Spleen (tissue), 11 donors: ENCODE measurements around the gene PEA15. TPM values are rescaled to one million over a fixed set of nuclear protein-coding genes. Genes with fewer than 3 reads are reported as not detected.

Source experiments
- DNase-seq: peaks from one replicate; pipeline ENCODE4 v3.0.0-alpha.2; 2020
- H3K27ac ChIP-seq, 8 donors: fragments of 200-600 bp; sonication (generic) in 7 of 8; 1 replicate in 4 of 8; 2 replicates in 4 of 8; pipeline versions ENCODE4 v1.5.0 to v1.8.0; 2016 to 2021; ENCODE audit warnings: inconsistent platforms in 4 of 8, mild to moderate bottlenecking in 4 of 8, moderate library complexity in 1 of 8
- H3K27me3 ChIP-seq, 7 donors: fragments of 200-600 bp; sonication (generic) in 6 of 7; replicated peaks in 1 of 7; 1 replicate in 4 of 7; 2 replicates in 3 of 7; pipeline versions ENCODE4 v1.5.0 to v1.8.0; 2016 to 2021; ENCODE audit warnings: inconsistent platforms in 3 of 7, mild to moderate bottlenecking in 1 of 7
- H3K36me3 ChIP-seq, 6 donors: fragments of 200-600 bp; sonication (generic) in 5 of 6; 1 replicate in 4 of 6; 2 replicates in 2 of 6; pipeline versions ENCODE4 v1.5.0 to v1.8.0; 2016 to 2021; ENCODE audit warnings: inconsistent platforms in 2 of 6
- H3K4me1 ChIP-seq, 6 donors: fragments of 200-600 bp; sonication (generic) in 5 of 6; 1 replicate in 3 of 6; 2 replicates in 3 of 6; pipeline versions ENCODE4 v1.5.0 to v1.8.0; 2016 to 2021; ENCODE audit warnings: inconsistent platforms in 3 of 6
- H3K4me3 ChIP-seq, 8 donors: fragments of 200-600 bp; sonication (generic) in 7 of 8; 1 replicate in 4 of 8; 2 replicates in 4 of 8; pipeline versions ENCODE4 v1.5.0 to v1.8.0; 2016 to 2021; ENCODE audit warnings: inconsistent platforms in 4 of 8, mild to moderate bottlenecking in 4 of 8, moderate library complexity in 2 of 8
- H3K9me3 ChIP-seq, 8 donors: fragments of 200-600 bp; sonication (generic) in 7 of 8; 1 replicate in 4 of 8; 2 replicates in 4 of 8; pipeline versions ENCODE4 v1.5.0 to v1.8.0; 2016 to 2021; ENCODE audit warnings: inconsistent platforms in 4 of 8
- CTCF ChIP-seq, 11 experiments: fragments of 200-600 bp in 7 of 11; fragments of 450-650 bp in 4 of 11; sonication (generic) in 4 of 11; IDR thresholded peaks in 8 of 11; conservative IDR thresholded peaks in 3 of 11; 1 replicate in 7 of 11; 2 replicates in 4 of 11; pipeline versions ENCODE4 v1.4.0 to v1.8.0; 2016 to 2021; ENCODE audit warnings: antibody characterized with exemption in 11 of 11, inconsistent platforms in 4 of 11, mild to moderate bottlenecking in 1 of 11
- POLR2A ChIP-seq, 3 donors: fragments of 450-650 bp; IDR thresholded peaks; one replicate each; pipeline ENCODE4 v1.5.1; 2017; ENCODE audit warnings: antibody characterized with exemption in 3 of 3, mild to moderate bottlenecking in 1 of 3
- POLR2AphosphoS5 ChIP-seq, 3 donors: sonication (generic); formaldehyde crosslinking; IDR thresholded peaks; one replicate each; pipeline ENCODE4 v1.5.1; 2017; ENCODE audit warnings: antibody characterized with exemption in 3 of 3
- WGBS, 5 donors: extraction: QIAGEN DNeasy Blood & Tissue Kit in 3 of 5; methylation state at CpG; one replicate each; pipeline versions ENCODE4 v1.1.5 to v1.1.7; 2013 to 2018; 5-methylcytosine and 5-hydroxymethylcytosine counted together
- intact Hi-C: fragments of 100-400 bp; cut with DNase I; formaldehyde crosslinking; loops from one replicate; pipeline ENCODE4 v1.15.0; 2023; ENCODE audit warnings: low total_unique reads
- polyA plus RNA-seq, 3 donors: library from polyadenylated mRNA; stranded (reverse); fragments of 200-250 nt; gene quantifications; one replicate each; pipeline ENCODE4 v1.2.1, GENCODE V29; 2013
- total RNA-seq, 7 donors: library from RNA; depleted of rRNA in 3 of 7; stranded (reverse); fragments of >200 nt in 3 of 7; fragmentation: NEBNext Ultra II Directional in 4 of 7; extraction: Animal tissue kit (Norgen Biotek cat#: 25700) in 4 of 7; gene quantifications; one replicate each; pipeline versions ENCODE4 v1.1.0 to v1.2.1, GENCODE V29; 2016 to 2021
- donor health status: healthy with polysubstance abuse.
- donor health status: DM: no; HTN: no; CAD: no; lungs with moderate emphysema.
- donor health status: DM: no; HTN: no; CAD: no.
- donor health status: Bipolar disorder and iron deficiency.
- donor health status: healthy.
- donor health status: DM: no; HTN: no; CAD: no.
- donor health status: DM: yes; HTN: yes; CAD: no.

PEA15 gene
- total and polyA plus RNA-seq, 10 donors = 73.4 to 167 (median 106) TPM

GRCh38 chr1:160163615-160164014 lies 41.6 kb upstream of the PEA15 start:
- intact Hi-C loops = no loop called here
- no peak for DNase-seq
- H3K4me1 ChIP-seq = peaks cover 0 to 16% (median 0%) of the 10 kb centered on the region in 6 donors
- H3K27ac ChIP-seq = peak overlapping the region in 2 of 8 donors; percentile 26 to 32
- 91 to 97% (median 95%) methylated on average over 1 of the region's 1 CpG for WGBS, 5 donors
- H3K9me3 ChIP-seq = no peaks in the 10 kb centered on the region
- no peaks in the 10 kb centered on the region for H3K36me3 ChIP-seq
- H3K27me3 ChIP-seq = no peaks in the 10 kb centered on the region
- no peak overlapping the region for H3K4me3 ChIP-seq
- TF ChIP-seq CTCF (IDR thresholded peaks at IDR 0.05 in 8 of 11, conservative IDR thresholded peaks at IDR 0.05 in 3 of 11) = no peak
- TF ChIP-seq POLR2AphosphoS5 (IDR thresholded peaks at IDR 0.05) = no peak
- TF ChIP-seq POLR2A (IDR thresholded peaks at IDR 0.05) = no peak

- Histone ChIP-seq H3K27me3 (no peaks in the 10 kb centered on the region), H3K27ac (no peak overlapping the region), H3K36me3 (no peaks in the 10 kb centered on the region), H3K9me3 (no peaks in the 10 kb centered on the region), H3K4me3 (no peak overlapping the region), H3K4me1 (peaks cover 0 to 21% (median 2%) of the 10 kb centered on the region in 6 donors)
- DNase-seq = no peak
- intact Hi-C loops = no loop called here
- no peak for TF ChIP-seq CTCF (IDR thresholded peaks at IDR 0.05 in 8 of 11, conservative IDR thresholded peaks at IDR 0.05 in 3 of 11)
- no peak for TF ChIP-seq POLR2AphosphoS5 (IDR thresholded peaks at IDR 0.05)
- no peak for TF ChIP-seq POLR2A (IDR thresholded peaks at IDR 0.05)
- 84 to 91% (median 88%) methylated on average over 10 of the region's 10 CpGs for WGBS, 5 donors
These were observed 41.1 kb upstream of the PEA15 start for GRCh38 chr1:160164121-160164520.

- H3K27me3 ChIP-seq = no peaks in the 10 kb centered on the region
- no peak overlapping the region for H3K27ac ChIP-seq
- no peak overlapping the region for H3K4me3 ChIP-seq
- intact Hi-C loops = no loop called here
- WGBS, 5 donors = 53 to 72% (median 70%) methylated on average over 12 of the region's 12 CpGs
- no peaks in the 10 kb centered on the region for H3K36me3 ChIP-seq
- no peaks in the 10 kb centered on the region for H3K9me3 ChIP-seq
- TF ChIP-seq POLR2A (IDR thresholded peaks at IDR 0.05) = no peak
- TF ChIP-seq POLR2AphosphoS5 (IDR thresholded peaks at IDR 0.05) = no peak
- no peak for TF ChIP-seq CTCF (IDR thresholded peaks at IDR 0.05 in 8 of 11, conservative IDR thresholded peaks at IDR 0.05 in 3 of 11)
- DNase-seq = no peak
- peaks cover 3 to 32% (median 12%) of the 10 kb centered on the region in 6 donors for H3K4me1 ChIP-seq
These were observed 38.9 kb upstream of the PEA15 start for GRCh38 chr1:160166166-160166868.

GRCh38 chr1:160167056-160167455 lies 38.1 kb upstream of the PEA15 start:
- DNase-seq = no peak
- H3K4me3 ChIP-seq = no peak overlapping the region
- intact Hi-C loops = no loop called here
- TF ChIP-seq POLR2A (IDR thresholded peaks at IDR 0.05) = no peak
- no peak for TF ChIP-seq POLR2AphosphoS5 (IDR thresholded peaks at IDR 0.05)
- TF ChIP-seq CTCF (IDR thresholded peaks at IDR 0.05 in 8 of 11, conservative IDR thresholded peaks at IDR 0.05 in 3 of 11) = no peak
- no peaks in the 10 kb centered on the region for H3K27me3 ChIP-seq
- no peaks in the 10 kb centered on the region for H3K9me3 ChIP-seq
- H3K36me3 ChIP-seq = no peaks in the 10 kb centered on the region
- no peak overlapping the region for H3K27ac ChIP-seq
- WGBS, 5 donors = 80 to 97% (median 87%) methylated on average over 4 of the region's 4 CpGs
- H3K4me1 ChIP-seq = peaks cover 3 to 32% (median 12%) of the 10 kb centered on the region in 6 donors
